GM12878 (cell line): ENCODE measurements around the gene PPP1R18. TPM values are rescaled to one million over a fixed set of nuclear protein-coding genes. Genes with fewer than 3 reads are reported as not detected.
"Not testable (repeated sequence)": the region's sequence is repeated elsewhere in the genome, so short reads cannot be mapped to it uniquely, and the experiment has no call there.

Experiments
- ATAC-seq: fragments of 200-7000 bp; cut with Tn5 transposase; 3 replicates; pipeline ENCODE4 v1.9.1; 2020; ENCODE audit warnings: mild to moderate bottlenecking, moderate library complexity
- BruUV-seq: library from RNA; stranded (reverse); fragments of 400-500 nt; replicated peaks from 2 replicates; lab custom pipeline; 2021; lab: Mats Ljungman, UMichigan
- CTCF ChIA-PET: fragments of 300-600 bp; sonication (Branson Sonifier 250); formaldehyde crosslinking; extraction: SDS; loops from one replicate; lab custom pipeline; 2021; ENCODE audit warnings: inconsistent platforms; lab: Yijun Ruan, JAX
- POLR2A ChIA-PET: fragments of 350-600 bp; formaldehyde crosslinking; extraction: SDS; loops from one replicate; lab custom pipeline; 2021; ENCODE audit warnings: inconsistent platforms; lab: Charles Lee
- RAD21 ChIA-PET: fragments of 300-600 bp; sonication (Branson Sonifier 250); formaldehyde crosslinking; loops from one replicate; lab custom pipeline; 2023; ENCODE audit warnings: antibody characterized with exemption; ENCODE audit not compliant: unreplicated experiment; lab: Charles Lee
- SMC1A ChIA-PET: fragments of 300-600 bp; sonication (Branson Sonifier 250); formaldehyde crosslinking; loops from one replicate; lab custom pipeline; 2023; ENCODE audit not compliant: unreplicated experiment, uncharacterized antibody; lab: Charles Lee
- DNase-seq: peaks from one replicate; pipeline ENCODE4 v3.0.0-alpha.2; 2011; ENCODE audit warnings: low read depth, low spot score
- FAIRE-seq: peaks from 3 replicates; lab custom pipeline; 2011; peaks lifted over from hg19 to GRCh38; lab: Jason Lieb, UNC
- H2AFZ ChIP-seq: 2 replicates; pipeline ENCODE4 v1.6.0; 2011; ENCODE audit warnings: low read depth, low read length, control low read depth; ENCODE audit not compliant: control insufficient read depth
- H3K27ac ChIP-seq: 2 replicates; pipeline ENCODE4 v1.5.1; 2011; ENCODE audit warnings: control low read depth; ENCODE audit not compliant: control insufficient read depth, insufficient read depth
- H3K27me3 ChIP-seq, 2 experiments: replicated peaks in 1 of 2; 2 replicates each; pipeline versions ENCODE4 v1.6.0 to v1.6.1; 2011; ENCODE audit warnings: low read length in 1 of 2; ENCODE audit not compliant: control insufficient read depth in 2 of 2, insufficient read depth in 2 of 2
- H3K36me3 ChIP-seq, 2 experiments: 2 replicates each; pipeline ENCODE4 v1.5.1; 2011; ENCODE audit warnings: low read length in 1 of 2; ENCODE audit not compliant: control insufficient read depth in 2 of 2, insufficient read depth in 2 of 2
- H3K4me1 ChIP-seq: 2 replicates; pipeline ENCODE4 v1.6.1; 2011; ENCODE audit warnings: mild to moderate bottlenecking, low read length, moderate library complexity, mixed read lengths; ENCODE audit not compliant: control insufficient read depth, insufficient read depth
- H3K4me2 ChIP-seq: 2 replicates; pipeline ENCODE4 v1.6.0; 2011; ENCODE audit warnings: control low read depth; ENCODE audit not compliant: control insufficient read depth, insufficient read depth
- H3K4me3 ChIP-seq: fragments of 200-600 bp; sonication (generic); 2 replicates; pipeline ENCODE4 v1.5.1; 2016
- H3K79me2 ChIP-seq: 2 replicates; pipeline ENCODE4 v1.6.0; 2011; ENCODE audit warnings: low read length; ENCODE audit not compliant: control insufficient read depth, insufficient read depth
- H3K9ac ChIP-seq: 2 replicates; pipeline ENCODE4 v1.8.0; 2011; ENCODE audit warnings: low read length, control low read depth, mixed read lengths; ENCODE audit not compliant: control insufficient read depth, insufficient read depth
- H3K9me3 ChIP-seq: replicated peaks from 3 replicates; pipeline ENCODE4 v1.5.1; 2011; ENCODE audit warnings: mild to moderate bottlenecking, low read length; ENCODE audit not compliant: control insufficient read depth, insufficient read depth
- H4K20me1 ChIP-seq: 2 replicates; pipeline ENCODE4 v1.6.0; 2011; ENCODE audit not compliant: control insufficient read depth, insufficient read depth
- POLR2A ChIP-seq: IDR thresholded peaks from 2 replicates; pipeline ENCODE4 v1.6.1; 2011; ENCODE audit warnings: low read depth, mild to moderate bottlenecking, low read length
- POLR2AphosphoS5 ChIP-seq: IDR thresholded peaks from 2 replicates; pipeline ENCODE4 v1.6.1; 2011; ENCODE audit warnings: mild to moderate bottlenecking, low read length, inconsistent platforms
- WGBS: methylation state at CpG from one replicate; pipeline ENCODE4 v1.1.6; 2016; ENCODE audit warnings: low lambda C conversion rate; ENCODE audit not compliant: insufficient replicate concordance, insufficient coverage; ENCODE audit errors: missing lambda C conversion rate; 5-methylcytosine and 5-hydroxymethylcytosine counted together
- in situ Hi-C: fragments of 300-500 bp; cut with MboI; formaldehyde crosslinking; loops from 9 replicates; pipeline ENCODE4 v1.14.3; 2018; ENCODE audit warnings: mixed read lengths
- intact Hi-C: fragments of 100-400 bp; cut with micrococcal nuclease; formaldehyde crosslinking; loops from one replicate; pipeline ENCODE4 v1.14.2; 2022; ENCODE audit not compliant: unreplicated experiment
- polyA plus RNA-seq, 11 experiments: library from polyadenylated mRNA; depleted of rRNA in 4 of 11; unstranded in 6 of 11; stranded (reverse) in 5 of 11; fragments of >200 nt; fragmentation: Nextera tagmentation in 4 of 11; fragmentation: Illumina TruSeq in 1 of 11; extraction: Ambion mirVana in 4 of 11; extraction: Trizol in 1 of 11; gene quantifications; 1 replicate in 1 of 11; 2 replicates in 10 of 11; pipeline versions ENCODE4 v1.2.1 to v1.2.3, GENCODE V29; 2011 to 2016; ENCODE audit warnings: inconsistent platforms in 2 of 11, missing spikeins in 2 of 11, low read depth in 1 of 11
- total RNA-seq, 4 experiments: library from RNA; depleted of rRNA in 3 of 4; stranded (reverse); fragments of >200 nt in 3 of 4; fragmentation: Illumina TruSeq in 1 of 4; extraction: Trizol in 1 of 4; gene quantifications; 2 replicates each; pipeline versions ENCODE4 v1.2.1 to v1.2.3, GENCODE V29; 2013 to 2021

Gene PPP1R18
- total and polyA plus RNA-seq, 10 of the 15 experiments (the other 5 are each of a cell fraction or from before 2014, with no cell fraction given): 21.0 to 119 (median 52.6) TPM

DNA sequence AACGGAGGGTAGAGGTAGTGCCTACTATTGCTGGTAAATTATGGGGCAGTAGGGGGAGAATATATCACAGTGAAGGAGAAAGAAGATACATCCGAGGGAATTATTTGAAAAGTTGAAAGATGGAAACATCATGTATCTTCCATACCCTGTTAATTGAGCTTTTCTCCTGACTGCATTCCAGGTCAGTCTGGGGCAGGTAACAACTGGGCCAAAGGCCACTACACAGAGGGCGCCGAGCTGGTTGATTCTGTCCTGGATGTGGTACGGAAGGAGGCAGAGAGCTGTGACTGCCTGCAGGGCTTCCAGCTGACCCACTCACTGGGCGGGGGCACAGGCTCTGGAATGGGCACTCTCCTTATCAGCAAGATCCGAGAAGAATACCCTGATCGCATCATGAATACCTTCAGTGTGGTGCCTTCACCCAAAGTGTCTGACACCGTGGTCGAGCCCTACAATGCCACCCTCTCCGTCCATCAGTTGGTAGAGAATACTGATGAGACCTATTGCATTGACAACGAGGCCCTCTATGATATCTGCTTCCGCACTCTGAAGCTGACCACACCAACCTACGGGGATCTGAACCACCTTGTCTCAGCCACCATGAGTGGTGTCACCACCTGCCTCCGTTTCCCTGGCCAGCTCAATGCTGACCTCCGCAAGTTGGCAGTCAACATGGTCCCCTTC, 36.9 kb upstream of the PPP1R18 start:
- H3K27me3 ChIP-seq, H4K20me1 ChIP-seq, intact Hi-C loops, ATAC-seq, BruUV-seq, H2AFZ ChIP-seq, in situ Hi-C loops, DNase-seq, H3K9me3 ChIP-seq, H3K27ac ChIP-seq: not testable (repeated sequence)
- ChIA-PET SMC1A (interaction anchor here (0.6 to 17.7 kb wide), 13 partner anchors 8 to 364 kb away, joined by 3 to 265 read pairs (median 4); partner anchors contain the start of genes DHX16 and MRPS18B), RAD21 (interaction anchor here (1.0 to 11.2 kb wide), 9 partner anchors 9 to 190 kb away, joined by 4 to 209 read pairs (median 10); partner anchors contain the start of genes DHX16 and VARS2), CTCF (interaction anchor here (0.6 to 22.7 kb wide), 21 partner anchors 8 to 239 kb away, joined by 3 to 487 read pairs (median 5); partner anchors contain the start of genes DHX16, NRM and VARS2), POLR2A (interaction anchor here (0.5 to 11.6 kb wide), 6 partner anchors 14 to 158 kb away, joined by 4 to 200 read pairs (median 12); partner anchors contain the start of gene NRM)
- peaks cover 21 to 24% of the 10 kb centered on the region in 2 experiments for H3K36me3 ChIP-seq
- peak; percentile 44 for FAIRE-seq
- peaks cover 12% of the 10 kb centered on the region for H3K4me1 ChIP-seq
- 43% methylated on average over 16 of the region's 16 CpGs for WGBS
- peak overlapping the region; percentile 86 for H3K9ac ChIP-seq
- H3K4me3 ChIP-seq: peak overlapping the region; percentile 88
- TF ChIP-seq POLR2AphosphoS5 (0 out of 2 replicates have a peak, but pooled peaks have one; percentile 27), POLR2A (peak; percentile 17; the same call in 1 of the 2 replicates)
- H3K4me2 ChIP-seq: peak overlapping the region; percentile 81
- peaks cover 69% of the 10 kb centered on the region for H3K79me2 ChIP-seq
